H9 (cell line): ENCODE results near the gene AIFM3. TPM values are rescaled to one million over a fixed set of nuclear protein-coding genes. Genes with fewer than 3 reads are reported as not detected.

Source experiments
- DNase-seq: peaks from one replicate; pipeline ENCODE4 v3.0.0-alpha.2; 2017
- H2AFZ ChIP-seq: one replicate; pipeline ENCODE4 v1.6.1; 2013; ENCODE audit warnings: mild to moderate bottlenecking, low read length, control low read depth, moderate library complexity
- H2AK5ac ChIP-seq: 2 replicates; pipeline ENCODE4 v1.6.1; 2013; ENCODE audit warnings: low read length, control low read depth, mixed read lengths; ENCODE audit not compliant: insufficient read length
- H2BK120ac ChIP-seq: one replicate; pipeline ENCODE4 v1.6.1; 2013; ENCODE audit warnings: low read depth, mild to moderate bottlenecking, low read length, control low read depth, inconsistent platforms; ENCODE audit not compliant: poor library complexity, severe bottlenecking
- H2BK12ac ChIP-seq: 2 replicates; pipeline ENCODE4 v1.6.1; 2013; ENCODE audit warnings: low read length, control low read depth, mixed read lengths, low read depth; ENCODE audit not compliant: insufficient read length
- H2BK15ac ChIP-seq: 2 replicates; pipeline ENCODE4 v1.6.1; 2013; ENCODE audit warnings: low read depth, low read length, control low read depth
- H2BK20ac ChIP-seq: one replicate; pipeline ENCODE4 v1.6.1; 2013; ENCODE audit warnings: low read depth, mild to moderate bottlenecking, low read length, control low read depth, inconsistent platforms; ENCODE audit not compliant: poor library complexity, severe bottlenecking
- H2BK5ac ChIP-seq: 2 replicates; pipeline ENCODE4 v1.6.1; 2013; ENCODE audit warnings: low read length, control low read depth, mixed read lengths; ENCODE audit not compliant: insufficient read length
- H3K14ac ChIP-seq: 2 replicates; pipeline ENCODE4 v1.6.1; 2013; ENCODE audit warnings: low read length, control low read depth; ENCODE audit not compliant: insufficient read depth
- H3K18ac ChIP-seq: 2 replicates; pipeline ENCODE4 v1.6.1; 2013; ENCODE audit warnings: low read depth, mild to moderate bottlenecking, mixed read lengths, low read length, control low read depth; ENCODE audit not compliant: insufficient read length
- H3K23ac ChIP-seq: 2 replicates; pipeline ENCODE4 v1.6.1; 2013; ENCODE audit warnings: low read length, control low read depth, mixed read lengths, low read depth; ENCODE audit not compliant: insufficient read length
- H3K23me2 ChIP-seq: 2 replicates; pipeline ENCODE4 v1.6.1; 2013; ENCODE audit warnings: low read depth, mild to moderate bottlenecking, mixed read lengths, low read length, control low read depth; ENCODE audit not compliant: insufficient read length, poor library complexity, severe bottlenecking
- H3K27ac ChIP-seq: 2 replicates; pipeline ENCODE4 v1.5.1; 2013; ENCODE audit warnings: low read length, control low read depth, mixed read lengths, low read depth; ENCODE audit not compliant: insufficient read length
- H3K27me3 ChIP-seq: 2 replicates; pipeline ENCODE4 v1.6.1; 2013; ENCODE audit warnings: low read length, control low read depth, inconsistent platforms; ENCODE audit not compliant: insufficient read depth
- H3K4ac ChIP-seq: 2 replicates; pipeline ENCODE4 v1.6.1; 2013; ENCODE audit warnings: low read depth, mild to moderate bottlenecking, control low read depth, inconsistent platforms, low read length, moderate library complexity
- H3K4me1 ChIP-seq: 2 replicates; pipeline ENCODE4 v1.6.1; 2013; ENCODE audit warnings: low read length, control low read depth, inconsistent platforms; ENCODE audit not compliant: insufficient read depth
- H3K4me2 ChIP-seq: 2 replicates; pipeline ENCODE4 v1.6.1; 2013; ENCODE audit warnings: low read length, control low read depth, mixed read lengths; ENCODE audit not compliant: insufficient read length, insufficient read depth
- H3K56ac ChIP-seq: 2 replicates; pipeline ENCODE4 v1.6.1; 2013; ENCODE audit warnings: low read depth, mild to moderate bottlenecking, mixed read lengths, low read length, control low read depth; ENCODE audit not compliant: insufficient read length
- H3K79me1 ChIP-seq: 2 replicates; pipeline ENCODE4 v1.6.1; 2013; ENCODE audit warnings: low read depth, mild to moderate bottlenecking, moderate library complexity, low read length, control low read depth, inconsistent platforms; ENCODE audit not compliant: insufficient read depth, poor library complexity, severe bottlenecking
- H3K79me2 ChIP-seq: 2 replicates; pipeline ENCODE4 v1.6.1; 2013; ENCODE audit warnings: low read length, control low read depth, inconsistent platforms; ENCODE audit not compliant: insufficient read depth
- H3K9ac ChIP-seq: 2 replicates; pipeline ENCODE4 v1.6.1; 2013; ENCODE audit warnings: low read length, control low read depth, mixed read lengths; ENCODE audit not compliant: insufficient read length; ENCODE audit errors: extremely low read depth
- H3K9me3 ChIP-seq: one replicate; pipeline ENCODE4 v1.6.1; 2013; ENCODE audit warnings: low read depth, low read length, inconsistent platforms; ENCODE audit not compliant: control insufficient read depth
- H3T11ph ChIP-seq: one replicate; pipeline ENCODE4 v1.6.1; 2013; ENCODE audit warnings: mild to moderate bottlenecking, low read length, control low read depth, inconsistent platforms
- H4K20me1 ChIP-seq: one replicate; pipeline ENCODE4 v1.6.1; 2013; ENCODE audit not compliant: control insufficient read depth, insufficient read length, insufficient read depth
- H4K5ac ChIP-seq: 2 replicates; pipeline ENCODE4 v1.6.1; 2013; ENCODE audit warnings: low read depth, mild to moderate bottlenecking, mixed read lengths, low read length, control low read depth; ENCODE audit not compliant: insufficient read length
- H4K8ac ChIP-seq: replicated peaks from 2 replicates; pipeline ENCODE4 v1.6.1; 2013; ENCODE audit warnings: low read length, control low read depth, mixed read lengths, low read depth; ENCODE audit not compliant: insufficient read length
- H4K91ac ChIP-seq: 2 replicates; pipeline ENCODE4 v1.6.1; 2013; ENCODE audit warnings: low read depth, mild to moderate bottlenecking, moderate library complexity, mixed read lengths, low read length, control low read depth; ENCODE audit not compliant: insufficient read length
- H3K27ac Mint-ChIP-seq, 3 experiments: 2 replicates in 2 of 3; 3 replicates in 1 of 3; pipeline ENCODE4 v1.8.0; 2020 to 2021; ENCODE audit warnings: mixed read lengths in 3 of 3, mild to moderate bottlenecking in 1 of 3, moderate library complexity in 1 of 3
- H3K27me3 Mint-ChIP-seq: 2 replicates; pipeline ENCODE4 v1.8.0; 2021; ENCODE audit warnings: low read depth, mild to moderate bottlenecking, moderate library complexity, mixed read lengths
- H3K36me3 Mint-ChIP-seq, 3 experiments: 2 replicates in 2 of 3; 3 replicates in 1 of 3; pipeline ENCODE4 v1.8.0; 2020 to 2021; ENCODE audit warnings: low read depth in 3 of 3, mixed read lengths in 3 of 3; ENCODE audit not compliant: insufficient read depth in 1 of 3
- H3K4me1 Mint-ChIP-seq, 2 experiments: 2 replicates each; pipeline ENCODE4 v1.8.0; 2020; ENCODE audit warnings: mixed read lengths in 2 of 2
- H3K4me3 Mint-ChIP-seq, 2 experiments: 2 replicates in 1 of 2; 3 replicates in 1 of 2; pipeline ENCODE4 v1.8.0; 2020 to 2021; ENCODE audit warnings: mild to moderate bottlenecking in 2 of 2, mixed read lengths in 2 of 2, moderate library complexity in 1 of 2
- H3K9me3 Mint-ChIP-seq, 2 experiments: 2 replicates in 1 of 2; 3 replicates in 1 of 2; pipeline ENCODE4 v1.8.0; 2020; ENCODE audit warnings: mild to moderate bottlenecking in 2 of 2, mixed read lengths in 2 of 2, moderate library complexity in 1 of 2
- CTCF ChIP-seq: fragments of 200-600 bp; sonication (generic); conservative IDR thresholded peaks from 3 replicates; pipeline ENCODE4 v1.8.0; 2021; ENCODE audit warnings: antibody characterized with exemption, mild to moderate bottlenecking
- WGBS: extraction: QIAGEN DNeasy Blood & Tissue Kit; methylation state at CpG from one replicate; pipeline ENCODE4 v1.1.7; 2013; ENCODE audit warnings: missing lambda C conversion rate, low lambda C conversion rate, mixed read lengths; ENCODE audit not compliant: insufficient read length; ENCODE audit errors: extremely low coverage; 5-methylcytosine and 5-hydroxymethylcytosine counted together
- total RNA-seq: library from RNA; stranded (reverse); gene quantifications from 2 replicates; pipeline ENCODE4 v1.2.1, GENCODE V29; 2021

AIFM3 gene
- total RNA-seq, 1 experiment from 2014 or later: 1.9 TPM

- Histone ChIP-seq H2BK20ac (no peak overlapping the region), H3K23me2 (peaks cover 7% of the 10 kb centered on the region), H2BK12ac (no peak overlapping the region), H4K20me1 (no peaks in the 10 kb centered on the region), H2AFZ (no peak overlapping the region), H3K79me2 (no peaks in the 10 kb centered on the region), H4K5ac (no peak overlapping the region), H4K8ac (no peak overlapping the region), H2BK5ac (no peak overlapping the region), H3K79me1 (no peaks in the 10 kb centered on the region), H2AK5ac (no peak overlapping the region), H3K18ac (no peak overlapping the region), H3K4me2 (peak overlapping the region; percentile 39), H3K9ac (no peak overlapping the region), H3K14ac (0 out of 2 replicates have a peak overlapping the region, but pooled peaks have one; percentile 20), H3K27ac (no peak overlapping the region), H3T11ph (no peak overlapping the region), H3K9me3 (no peaks in the 10 kb centered on the region), H3K27me3 (no peaks in the 10 kb centered on the region), H3K4me1 (peaks cover 3% of the 10 kb centered on the region; the same call in 1 of the 2 replicates), H3K4ac (no peak overlapping the region), H3K23ac (no peak overlapping the region), H3K56ac (no peak overlapping the region), H2BK120ac (no peak overlapping the region), H2BK15ac (no peak overlapping the region), H4K91ac (no peak overlapping the region)
- H3K27ac Mint-ChIP-seq: peak overlapping the region in 2 of 3 experiments; percentile 97; a peak in 4 of 7 replicates
- H3K27me3 Mint-ChIP-seq: peaks cover 52% of the 10 kb centered on the region
- no peaks in the 10 kb centered on the region for H3K9me3 Mint-ChIP-seq
- H3K4me3 Mint-ChIP-seq: peak overlapping the region; percentile 80 to 95
- WGBS: no CpG with 5 or more reads among the region's 24 CpGs
- TF ChIP-seq CTCF: no peak
- DNase-seq: no peak
- peaks cover 33 to 54% of the 10 kb centered on the region in 2 experiments for H3K4me1 Mint-ChIP-seq
- H3K36me3 Mint-ChIP-seq: peaks cover 0 to 4% (median 0%) of the 10 kb centered on the region in 3 experiments; a peak in 1 of 7 replicates
Observed at GRCh38 chr22:21013657-21014201, 46.7 kb downstream of the AIFM3 start.
